GM21526 (cell line): Measurements from ENCODE around the gene PAX2.
"Not testable (repeated sequence)": the region's sequence is repeated elsewhere in the genome, so short reads cannot be mapped to it uniquely, and the experiment has no call there.

Experiments used
- ATAC-seq: cut with Tn5 transposase; IDR thresholded peaks from one replicate; pipeline ENCODE4 v1.9.1; 2021; ENCODE audit warnings: moderate library complexity; ENCODE audit not compliant: unreplicated experiment, low FRiP score

PAX2 gene

GRCh38 chr10:100744987-100745881, at the start of gene PAX2:
Gene PAX2, plus strand, starts transcription at chr10:100745582. Its CDS starts 679 bp downstream, at chr10:100746261.
- ATAC-seq, result no peak

- ATAC-seq, result no peak
Measured at GRCh38 chr10:100696477-100696901, 48.9 kb upstream of the PAX2 start.

- ATAC-seq, result no peak
Measured at GRCh38 chr10:100697070-100697469, 48.3 kb upstream of the PAX2 start.

- no peak for ATAC-seq
Measured at GRCh38 chr10:100697631-100698030, 47.8 kb upstream of the PAX2 start.

- ATAC-seq, result not testable (repeated sequence)
Measured at GRCh38 chr10:100701704-100702103, 43.7 kb upstream of the PAX2 start.

- no peak for ATAC-seq
Measured at GRCh38 chr10:100705139-100705538, 40.2 kb upstream of the PAX2 start.

- no peak for ATAC-seq
Measured at GRCh38 chr10:100707261-100707848, 38.0 kb upstream of the PAX2 start.

GRCh38 chr10:100709146-100710082, 36.0 kb upstream of the PAX2 start:
- no peak for ATAC-seq

- ATAC-seq, result no peak
Measured at GRCh38 chr10:100710151-100710871, 35.1 kb upstream of the PAX2 start.

- no peak for ATAC-seq
Measured at GRCh38 chr10:100713049-100713858, 32.1 kb upstream of the PAX2 start.

GRCh38 chr10:100713859-100714565, 31.4 kb upstream of the PAX2 start:
- no peak for ATAC-seq

GRCh38 chr10:100714566-100714950, 30.8 kb upstream of the PAX2 start:
- ATAC-seq, result no peak

- ATAC-seq, result no peak
Measured at GRCh38 chr10:100715101-100715444, 30.3 kb upstream of the PAX2 start.

GRCh38 chr10:100715445-100716385, 29.7 kb upstream of the PAX2 start:
- no peak for ATAC-seq

GRCh38 chr10:100717166-100717565, 28.2 kb upstream of the PAX2 start:
- no peak for ATAC-seq

- ATAC-seq, result no peak
Measured at GRCh38 chr10:100718197-100718742, 27.1 kb upstream of the PAX2 start.

GRCh38 chr10:100723180-100723579, 22.2 kb upstream of the PAX2 start:
- no peak for ATAC-seq
